GM12875 (cell line): ENCODE results near the gene FIBP.

Experiments used
- H3K4me3 ChIP-seq: one replicate; pipeline ENCODE4 v1.5.1; 2011; ENCODE audit warnings: low read depth, low read length, control low read depth
- TF ChIP-seq, protein P1 (sequence below): IDR thresholded peaks from 2 replicates; pipeline ENCODE4 v1.5.1; 2011; ENCODE audit warnings: low read depth, mild to moderate bottlenecking, control low read depth, inconsistent platforms, low read length, moderate library complexity, borderline replicate concordance; ENCODE audit not compliant: insufficient read depth

The FIBP gene

GRCh38 chr11:65868907-65869306, 19.4 kb downstream of the FIBP start:
- TF ChIP-seq, protein P1, sequence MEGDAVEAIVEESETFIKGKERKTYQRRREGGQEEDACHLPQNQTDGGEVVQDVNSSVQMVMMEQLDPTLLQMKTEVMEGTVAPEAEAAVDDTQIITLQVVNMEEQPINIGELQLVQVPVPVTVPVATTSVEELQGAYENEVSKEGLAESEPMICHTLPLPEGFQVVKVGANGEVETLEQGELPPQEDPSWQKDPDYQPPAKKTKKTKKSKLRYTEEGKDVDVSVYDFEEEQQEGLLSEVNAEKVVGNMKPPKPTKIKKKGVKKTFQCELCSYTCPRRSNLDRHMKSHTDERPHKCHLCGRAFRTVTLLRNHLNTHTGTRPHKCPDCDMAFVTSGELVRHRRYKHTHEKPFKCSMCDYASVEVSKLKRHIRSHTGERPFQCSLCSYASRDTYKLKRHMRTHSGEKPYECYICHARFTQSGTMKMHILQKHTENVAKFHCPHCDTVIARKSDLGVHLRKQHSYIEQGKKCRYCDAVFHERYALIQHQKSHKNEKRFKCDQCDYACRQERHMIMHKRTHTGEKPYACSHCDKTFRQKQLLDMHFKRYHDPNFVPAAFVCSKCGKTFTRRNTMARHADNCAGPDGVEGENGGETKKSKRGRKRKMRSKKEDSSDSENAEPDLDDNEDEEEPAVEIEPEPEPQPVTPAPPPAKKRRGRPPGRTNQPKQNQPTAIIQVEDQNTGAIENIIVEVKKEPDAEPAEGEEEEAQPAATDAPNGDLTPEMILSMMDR: no peak

GRCh38 chr11:65868076-65868667, 20.1 kb downstream of the FIBP start:
- no peak overlapping the region for H3K4me3 ChIP-seq
- TF ChIP-seq, protein P1: no peak

More at GRCh38 chr11:65868907-65869306, 19.4 kb downstream of the FIBP start:
- no peak overlapping the region for H3K4me3 ChIP-seq

GRCh38 chr11:65867284-65868071, 20.8 kb downstream of the FIBP start:
- H3K4me3 ChIP-seq: no peak overlapping the region

GRCh38 chr11:65866509-65867283, 21.6 kb downstream of the FIBP start:
- no peak overlapping the region for H3K4me3 ChIP-seq
- TF ChIP-seq, protein P1: no peak

More at GRCh38 chr11:65867284-65868071, 20.8 kb downstream of the FIBP start:
- TF ChIP-seq, protein P1: no peak

DNA sequence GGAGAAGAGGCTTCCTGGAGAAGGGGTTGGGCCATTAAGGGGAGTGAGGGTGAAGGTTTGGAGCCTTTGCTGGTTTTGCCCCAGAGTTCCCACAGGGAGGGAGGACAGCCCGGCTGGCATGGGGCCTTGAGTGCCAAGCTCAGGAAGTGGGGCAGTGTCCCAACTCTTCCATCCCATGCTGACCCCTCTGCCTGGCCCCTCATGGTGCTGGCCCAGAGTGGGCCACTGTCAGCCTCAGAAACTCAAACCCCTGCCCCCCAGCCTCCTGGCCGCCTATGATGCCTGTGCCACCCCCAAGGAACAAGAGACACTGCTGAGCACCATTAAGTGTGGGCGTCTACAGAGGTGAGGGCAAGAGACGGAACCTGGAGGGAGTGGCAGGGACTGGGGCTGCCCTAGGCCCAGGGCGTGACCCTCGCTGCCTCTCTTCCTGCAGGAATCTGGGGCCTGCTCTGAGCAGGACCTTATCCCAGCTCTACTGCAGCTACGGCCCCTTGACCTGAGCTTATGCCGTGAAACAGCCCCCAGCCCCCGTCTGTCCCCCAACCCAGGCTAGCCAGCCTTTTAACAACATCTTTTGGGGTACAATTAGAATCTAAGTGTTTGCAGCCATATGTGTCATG, 22.6 kb downstream of the FIBP start:
- no peak overlapping the region for H3K4me3 ChIP-seq
- TF ChIP-seq, protein P1: no peak

DNA sequence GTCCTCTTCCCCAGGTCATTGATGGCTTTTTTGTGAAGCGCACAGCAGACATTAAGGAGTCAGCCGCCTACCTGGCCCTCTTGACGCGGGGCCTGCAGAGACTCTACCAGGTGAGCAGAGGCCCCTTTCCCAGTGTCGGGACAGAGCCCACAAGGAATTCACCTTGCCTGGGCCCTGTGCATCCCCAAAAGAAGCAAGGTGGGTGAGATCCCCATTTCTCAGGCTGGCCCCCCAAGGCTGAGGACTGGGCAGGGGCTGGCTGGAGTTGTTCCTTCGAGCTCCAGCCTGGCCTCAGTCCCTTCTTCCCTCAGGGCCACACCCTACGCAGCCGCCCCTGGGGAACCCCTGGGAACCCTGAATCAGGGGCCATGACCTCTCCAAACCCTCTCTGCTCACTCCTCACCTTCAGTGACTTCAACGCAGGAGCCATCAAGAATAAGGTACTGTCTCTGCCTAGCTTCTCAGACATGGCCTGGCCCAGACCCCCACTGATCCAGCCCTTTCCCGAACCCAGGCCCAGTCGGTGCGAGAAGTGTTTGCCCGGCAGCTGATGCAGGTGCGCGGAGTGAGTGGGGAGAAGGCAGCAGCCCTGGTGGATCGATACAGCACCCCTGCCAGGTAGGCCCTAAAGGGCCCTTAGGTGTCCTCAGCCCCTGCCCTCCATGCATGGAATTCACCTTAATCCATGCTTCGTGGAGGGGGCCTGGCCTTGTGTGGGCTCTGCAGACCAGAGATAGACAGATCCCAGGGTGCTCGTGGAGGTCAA, 23.4 kb downstream of the FIBP start:
- TF ChIP-seq, protein P1: no peak
- no peak overlapping the region for H3K4me3 ChIP-seq
